ENCODE data around the gene ZNF532.
"Not testable (repeated sequence)": the region's sequence is repeated elsewhere in the genome, so short reads cannot be mapped to it uniquely, and the experiment has no call there.

Gene ZNF532

GRCh38 chr18:58827428-58827827 lies 37.2 kb upstream of the ZNF532 start:
- TF ChIP-seq CTCF (IDR thresholded peaks at IDR 0.05; ENCODE audit: unreplicated experiment in 3 of 3): no peak
- Mint-ChIP-seq H3K9me3 (peaks cover 2% of the 10 kb centered on the region), H3K36me3 (ENCODE audit: low read depth) (no peaks in the 10 kb centered on the region), H3K4me3 (no peak overlapping the region), H3K27me3 (ENCODE audit: low read depth) (peaks cover 5% of the 10 kb centered on the region), H3K4me1 (peaks cover 21% of the 10 kb centered on the region), H3K27ac (peak overlapping the region in 2 of 3 experiments; percentile 68 to 79)

GRCh38 chr18:58827886-58828285 lies 36.8 kb upstream of the ZNF532 start:
- Mint-ChIP-seq H3K4me3 (no peak overlapping the region), H3K9me3 (peaks cover 2% of the 10 kb centered on the region), H3K27me3 (ENCODE audit: low read depth) (peaks cover 5% of the 10 kb centered on the region), H3K36me3 (ENCODE audit: low read depth) (no peaks in the 10 kb centered on the region), H3K4me1 (peaks cover 21% of the 10 kb centered on the region), H3K27ac (peak overlapping the region in 1 of 3 experiments; percentile 23)
- no peak for TF ChIP-seq CTCF (IDR thresholded peaks at IDR 0.05; ENCODE audit: unreplicated experiment in 3 of 3)

- Mint-ChIP-seq H3K9me3 (peaks cover 2% of the 10 kb centered on the region), H3K36me3 (ENCODE audit: low read depth) (no peaks in the 10 kb centered on the region), H3K4me3 (no peak overlapping the region), H3K4me1 (peaks cover 21% of the 10 kb centered on the region), H3K27ac (peak overlapping the region in 2 of 3 experiments; percentile 2 to 23), H3K27me3 (ENCODE audit: low read depth) (peaks cover 5% of the 10 kb centered on the region)
- no peak for TF ChIP-seq CTCF (IDR thresholded peaks at IDR 0.05; ENCODE audit: unreplicated experiment in 3 of 3)
Measured at GRCh38 chr18:58828399-58829121, 36.1 kb upstream of the ZNF532 start.

GRCh38 chr18:58829263-58829662 lies 35.4 kb upstream of the ZNF532 start:
- no peaks in the 10 kb centered on the region for H3K36me3 Mint-ChIP-seq (ENCODE audit: low read depth)
- TF ChIP-seq CTCF (IDR thresholded peaks at IDR 0.05; ENCODE audit: unreplicated experiment in 3 of 3): no peak
- H3K4me1 Mint-ChIP-seq: peaks cover 21% of the 10 kb centered on the region
- H3K4me3 Mint-ChIP-seq: no peak overlapping the region
- H3K9me3 Mint-ChIP-seq: peaks cover 2% of the 10 kb centered on the region
- peaks cover 5% of the 10 kb centered on the region for H3K27me3 Mint-ChIP-seq (ENCODE audit: low read depth)
- H3K27ac Mint-ChIP-seq: no peak overlapping the region

GRCh38 chr18:58829886-58830285 lies 34.8 kb upstream of the ZNF532 start:
- H3K27ac Mint-ChIP-seq; H3K4me3 Mint-ChIP-seq; H3K27me3 Mint-ChIP-seq (ENCODE audit: low read depth); H3K36me3 Mint-ChIP-seq (ENCODE audit: low read depth); H3K9me3 Mint-ChIP-seq: not testable (repeated sequence)
- H3K4me1 Mint-ChIP-seq: peaks cover 16% of the 10 kb centered on the region

- Mint-ChIP-seq H3K4me3 (no peak overlapping the region), H3K27ac (no peak overlapping the region)
Measured at GRCh38 chr18:58831606-58832005, 33.1 kb upstream of the ZNF532 start.

More at GRCh38 chr18:58831606-58832005, 33.1 kb upstream of the ZNF532 start:
- H3K4me1 Mint-ChIP-seq: peaks cover 10% of the 10 kb centered on the region
- TF ChIP-seq CTCF (IDR thresholded peaks at IDR 0.05; ENCODE audit: unreplicated experiment in 3 of 3): no peak
- H3K9me3 Mint-ChIP-seq: peaks cover 2% of the 10 kb centered on the region
- H3K36me3 Mint-ChIP-seq (ENCODE audit: low read depth): no peaks in the 10 kb centered on the region
- no peaks in the 10 kb centered on the region for H3K27me3 Mint-ChIP-seq (ENCODE audit: low read depth)

All from nephron (organoid).